GM23248 (cell line): ENCODE data around the gene SIX4. TPM values are rescaled to one million over a fixed set of nuclear protein-coding genes. Genes with fewer than 3 reads are reported as not detected.
A peak's percentile ranks its signal among the peaks of the same experiment; 100 is the strongest.
"Not testable (repeated sequence)": the region's sequence is repeated elsewhere in the genome, so short reads cannot be mapped to it uniquely, and the experiment has no call there.

Source experiments
- DNase-seq: peaks from one replicate; pipeline ENCODE4 v3.0.0-alpha.2; 2015
- H2AFZ ChIP-seq: fragments of 200-600 bp; sonication (generic); 2 replicates; pipeline ENCODE4 v1.6.1; 2016; ENCODE audit warnings: antibody characterized with exemption
- H3F3A ChIP-seq: fragments of 200-600 bp; sonication (generic); 2 replicates; pipeline ENCODE4 v1.6.1; 2016; ENCODE audit warnings: mild to moderate bottlenecking, antibody characterized with exemption, mixed run types; ENCODE audit not compliant: insufficient read depth
- H3K27ac ChIP-seq: fragments of 200-600 bp; sonication (generic); 2 replicates; pipeline ENCODE4 v1.5.1; 2016; ENCODE audit warnings: mild to moderate bottlenecking
- H3K27me3 ChIP-seq: fragments of 200-600 bp; sonication (generic); replicated peaks from 2 replicates; pipeline ENCODE4 v1.6.1; 2016; ENCODE audit warnings: mild to moderate bottlenecking; ENCODE audit not compliant: insufficient read depth
- H3K36me3 ChIP-seq: fragments of 200-600 bp; sonication (generic); 2 replicates; pipeline ENCODE4 v1.6.1; 2016; ENCODE audit warnings: low read depth, mild to moderate bottlenecking
- H3K4me1 ChIP-seq: fragments of 200-600 bp; sonication (generic); 2 replicates; pipeline ENCODE4 v1.6.1; 2016; ENCODE audit warnings: mild to moderate bottlenecking; ENCODE audit not compliant: insufficient read depth
- H3K4me2 ChIP-seq: fragments of 200-600 bp; sonication (generic); one replicate; pipeline ENCODE4 v1.6.1; 2016; ENCODE audit warnings: mild to moderate bottlenecking; ENCODE audit not compliant: unreplicated experiment
- H3K4me3 ChIP-seq: fragments of 200-600 bp; sonication (generic); 2 replicates; pipeline ENCODE4 v1.5.1; 2016; ENCODE audit warnings: mild to moderate bottlenecking
- H3K79me2 ChIP-seq: fragments of 200-600 bp; sonication (generic); 2 replicates; pipeline ENCODE4 v1.6.1; 2016; ENCODE audit warnings: mild to moderate bottlenecking; ENCODE audit not compliant: insufficient read depth
- H3K9ac ChIP-seq: fragments of 200-600 bp; sonication (generic); 2 replicates; pipeline ENCODE4 v1.6.1; 2016; ENCODE audit warnings: mild to moderate bottlenecking
- H3K9me2 ChIP-seq: fragments of 200-600 bp; sonication (generic); 2 replicates; pipeline ENCODE4 v1.6.1; 2016; ENCODE audit warnings: mixed run types, mild to moderate bottlenecking, moderate library complexity; ENCODE audit not compliant: insufficient read depth
- H3K9me3 ChIP-seq: fragments of 200-600 bp; sonication (generic); one replicate; pipeline ENCODE4 v1.6.1; 2017; ENCODE audit warnings: low read depth
- H4K20me1 ChIP-seq: fragments of 200-600 bp; sonication (generic); 2 replicates; pipeline ENCODE4 v1.6.0; 2016; ENCODE audit not compliant: insufficient read depth
- EZH2 ChIP-seq: fragments of 200-600 bp; sonication (generic); IDR thresholded peaks from 2 replicates; pipeline ENCODE4 v1.6.1; 2018; ENCODE audit warnings: antibody characterized with exemption, mild to moderate bottlenecking; ENCODE audit not compliant: insufficient read depth, poor library complexity, severe bottlenecking
- EZH2phosphoT487 ChIP-seq: fragments of 200-600 bp; sonication (generic); IDR thresholded peaks from 2 replicates; pipeline ENCODE4 v1.6.1; 2018; ENCODE audit warnings: antibody characterized with exemption, moderate library complexity, mild to moderate bottlenecking, low read depth; ENCODE audit not compliant: insufficient read depth
- WGBS, 2 experiments: methylation state at CpG; one replicate each; pipeline ENCODE4 v1.1.6; 2015 to 2017; ENCODE audit warnings: low lambda C conversion rate in 2 of 2, low coverage in 1 of 2; ENCODE audit errors: missing lambda C conversion rate in 2 of 2; 5-methylcytosine and 5-hydroxymethylcytosine counted together
- in situ Hi-C: fragments of 300-500 bp; cut with MboI; formaldehyde crosslinking; loops from 2 replicates; pipeline ENCODE4 v1.15.0; 2020
- polyA plus RNA-seq: library from polyadenylated mRNA; unstranded; fragments of >200 nt; fragmentation: Nextera tagmentation; extraction: Ambion mirVana; gene quantifications from 2 replicates; pipeline ENCODE4 v1.2.1, GENCODE V29; 2016
- total RNA-seq: library from RNA; depleted of rRNA; stranded (reverse); fragments of >200 nt; shearing (Covaris generic); gene quantifications from 2 replicates; pipeline ENCODE4 v1.2.3, GENCODE V29; 2014

Gene SIX4
- total and polyA plus RNA-seq, 2 experiments from 2014 or later: 1.5 to 12.2 TPM

- Histone ChIP-seq H3K4me2 (peak overlapping the region; percentile 92), H3K9me2 (no peaks in the 10 kb centered on the region), H3K4me1 (peaks cover 17% of the 10 kb centered on the region), H3F3A (peaks cover 10% of the 10 kb centered on the region), H4K20me1 (no peaks in the 10 kb centered on the region), H2AFZ (peak overlapping the region; percentile 25; the same call in 1 of the 2 replicates), H3K9ac (peak overlapping the region; percentile 93), H3K4me3 (peak overlapping the region; percentile 99), H3K27me3 (no peaks in the 10 kb centered on the region), H3K27ac (peak overlapping the region; percentile 65), H3K79me2 (peaks cover 75% of the 10 kb centered on the region), H3K36me3 (no peaks in the 10 kb centered on the region), H3K9me3 (no peaks in the 10 kb centered on the region)
- in situ Hi-C loops: no loop called here
- TF ChIP-seq EZH2 (no peak), EZH2phosphoT487 (no peak)
- 0 to 1% methylated on average over 4 of the region's 4 CpGs for WGBS, 2 experiments
- DNase-seq: peak; percentile 88
These were observed 12.3 kb upstream of the SIX4 start for GRCh38 chr14:60736494-60736893.

- Histone ChIP-seq H3K79me2 (peaks cover 64% of the 10 kb centered on the region), H3K36me3 (no peaks in the 10 kb centered on the region), H3K4me1 (peaks cover 17% of the 10 kb centered on the region), H2AFZ (peak overlapping the region; percentile 99), H3K27ac (peak overlapping the region; percentile 65), H3F3A (peaks cover 10% of the 10 kb centered on the region), H3K27me3 (no peaks in the 10 kb centered on the region), H3K9ac (peak overlapping the region; percentile 93), H4K20me1 (no peaks in the 10 kb centered on the region), H3K4me3 (peak overlapping the region; percentile 99), H3K4me2 (peak overlapping the region; percentile 92), H3K9me3 (no peaks in the 10 kb centered on the region), H3K9me2 (no peaks in the 10 kb centered on the region)
- no peak for TF ChIP-seq EZH2
- TF ChIP-seq EZH2phosphoT487: no peak
- 1 to 3% methylated on average over 5 of the region's 5 CpGs for WGBS, 2 experiments
- in situ Hi-C loops: no loop called here
- DNase-seq: peak; percentile 14
These were observed 11.3 kb upstream of the SIX4 start for GRCh38 chr14:60735416-60735815.

GRCh38 chr14:60734465-60735242, 10.5 kb upstream of the SIX4 start, which contains the start of gene MNAT1:
TSS of gene MNAT1 (plus strand) at chr14:60734761. CDS start at chr14:60734863, 102 bp downstream.
- Histone ChIP-seq H3K36me3 (no peaks in the 10 kb centered on the region), H3F3A (peaks cover 10% of the 10 kb centered on the region), H3K4me1 (peaks cover 17% of the 10 kb centered on the region), H3K79me2 (peaks cover 57% of the 10 kb centered on the region), H3K4me2 (peak within 1 kb of the TSS; percentile 92), H3K9me2 (no peaks in the 10 kb centered on the region), H2AFZ (peak within 1 kb of the TSS; percentile 99), H3K27ac (peak within 1 kb of the TSS; percentile 65), H4K20me1 (no peaks in the 10 kb centered on the region), H3K27me3 (no peaks in the 10 kb centered on the region), H3K4me3 (peak within 1 kb of the TSS; percentile 99), H3K9ac (peak within 1 kb of the TSS; percentile 93), H3K9me3 (no peaks in the 10 kb centered on the region)
- peak; percentile 90 for DNase-seq
- WGBS, 2 experiments: 3% methylated on average over 33 of the region's 33 CpGs
- TF ChIP-seq EZH2 (no peak), EZH2phosphoT487 (no peak)
- in situ Hi-C loops: no loop called here

GRCh38 chr14:60732840-60733483, 8.8 kb upstream of the SIX4 start:
- Histone ChIP-seq H3K4me2 (no peak overlapping the region), H3K36me3 (no peaks in the 10 kb centered on the region), H3F3A (peaks cover 10% of the 10 kb centered on the region), H3K4me3 (no peak overlapping the region), H3K9ac (no peak overlapping the region), H3K27ac (no peak overlapping the region), H4K20me1 (no peaks in the 10 kb centered on the region), H3K4me1 (peaks cover 17% of the 10 kb centered on the region), H2AFZ (no peak overlapping the region), H3K27me3 (no peaks in the 10 kb centered on the region), H3K79me2 (peaks cover 40% of the 10 kb centered on the region), H3K9me3 (no peaks in the 10 kb centered on the region), H3K9me2 (no peaks in the 10 kb centered on the region)
- in situ Hi-C loops: no loop called here
- 68 to 72% methylated on average over 4 of the region's 4 CpGs for WGBS, 2 experiments
- TF ChIP-seq EZH2: no peak
- TF ChIP-seq EZH2phosphoT487: no peak
- no peak for DNase-seq

GRCh38 chr14:60731291-60731690, 7.1 kb upstream of the SIX4 start:
- H4K20me1 ChIP-seq, H3K9ac ChIP-seq, H2AFZ ChIP-seq, H3K27ac ChIP-seq, in situ Hi-C loops, H3K4me3 ChIP-seq, DNase-seq, H3K4me1 ChIP-seq, H3K9me3 ChIP-seq, H3K36me3 ChIP-seq, H3K9me2 ChIP-seq, H3K4me2 ChIP-seq, H3K27me3 ChIP-seq, H3F3A ChIP-seq: not testable (repeated sequence)
- peaks cover 26% of the 10 kb centered on the region for H3K79me2 ChIP-seq
- 71 to 79% methylated on average over 5 of the region's 5 CpGs for WGBS, 2 experiments
